HG02938 (cell line): ENCODE data around the gene GALK2.
"Not testable (repeated sequence)": the region's sequence is repeated elsewhere in the genome, so short reads cannot be mapped to it uniquely, and the experiment has no call there.

Experiments
- ATAC-seq: cut with Tn5 transposase; IDR thresholded peaks from one replicate; pipeline ENCODE4 v1.9.1; 2021; ENCODE audit warnings: mild to moderate bottlenecking, moderate library complexity; ENCODE audit not compliant: unreplicated experiment

The GALK2 gene

GRCh38 chr15:49328941-49329340 lies 158.9 kb downstream of the GALK2 start:
- ATAC-seq: no peak

GRCh38 chr15:49330166-49330565 lies 160.1 kb downstream of the GALK2 start:
- no peak for ATAC-seq

- no peak for ATAC-seq
Measured at GRCh38 chr15:49331442-49331841, 161.4 kb downstream of the GALK2 start.

- ATAC-seq: no peak
Measured at GRCh38 chr15:49331951-49332350, 161.9 kb downstream of the GALK2 start.

- no peak for ATAC-seq
Measured at GRCh38 chr15:49339656-49340055, 169.6 kb downstream of the GALK2 start.

GRCh38 chr15:49343546-49343945 lies 173.5 kb downstream of the GALK2 start:
- no peak for ATAC-seq

GRCh38 chr15:49354439-49354838 lies 184.4 kb downstream of the GALK2 start:
- ATAC-seq: not testable (repeated sequence)

- ATAC-seq: no peak
Measured at GRCh38 chr15:49361370-49361769, 191.3 kb downstream of the GALK2 start.

- no peak for ATAC-seq
Measured at GRCh38 chr15:49366496-49366895, 196.4 kb downstream of the GALK2 start.

GRCh38 chr15:49370782-49371181 lies 200.7 kb downstream of the GALK2 start:
- ATAC-seq: no peak

- ATAC-seq: no peak
Measured at GRCh38 chr15:49372366-49372765, 202.3 kb downstream of the GALK2 start.

GRCh38 chr15:49379996-49380395 lies 209.9 kb downstream of the GALK2 start:
- no peak for ATAC-seq

- ATAC-seq: no peak
Measured at GRCh38 chr15:49380912-49381311, 210.9 kb downstream of the GALK2 start.
